HFF-Myc (cell line): Measurements from ENCODE around the gene C18orf63.
"Not testable (repeated sequence)": the region's sequence is repeated elsewhere in the genome, so short reads cannot be mapped to it uniquely, and the experiment has no call there.

Experiments
- DNase-seq: peaks from one replicate; pipeline ENCODE4 v3.0.0-alpha.2; 2011; ENCODE audit warnings: low read depth; ENCODE audit errors: extremely low read depth
- H3K4me3 ChIP-seq: replicated peaks from 2 replicates; pipeline ENCODE4 v1.5.1; 2011; ENCODE audit warnings: low read depth, mild to moderate bottlenecking, control low read depth, low read length
- CTCF ChIP-seq: IDR thresholded peaks from 2 replicates; pipeline ENCODE4 v1.5.1; 2012; ENCODE audit warnings: mild to moderate bottlenecking, low read depth, low read length, control low read depth; ENCODE audit errors: missing control alignments

C18orf63 gene

GRCh38 chr18:74290794-74291471, 24.7 kb upstream of the C18orf63 start:
- peak overlapping the region; percentile 94 for H3K4me3 ChIP-seq
- TF ChIP-seq CTCF: no peak
- DNase-seq: no peak

- no peak for DNase-seq
- peak overlapping the region; percentile 94 for H3K4me3 ChIP-seq
- TF ChIP-seq CTCF: no peak
Observed at GRCh38 chr18:74291472-74291770, 24.2 kb upstream of the C18orf63 start.

GRCh38 chr18:74291771-74292540, 23.7 kb upstream of the C18orf63 start, which contains the start of gene CYB5A:
TSS of gene CYB5A (minus strand) at chr18:74291963. CDS start at chr18:74291875, 88 bp downstream.
- peak; percentile 83 for DNase-seq
- H3K4me3 ChIP-seq: peak within 1 kb of the TSS; percentile 94
- TF ChIP-seq CTCF: no peak

- no peak for TF ChIP-seq CTCF
- peak overlapping the region; percentile 94 for H3K4me3 ChIP-seq
- no peak for DNase-seq
Observed at GRCh38 chr18:74292541-74292858, 23.1 kb upstream of the C18orf63 start.

- H3K4me3 ChIP-seq: not testable (repeated sequence)
Observed at GRCh38 chr18:74292982-74293381, 22.7 kb upstream of the C18orf63 start.

GRCh38 chr18:74294526-74294925, 21.1 kb upstream of the C18orf63 start:
- no peak overlapping the region for H3K4me3 ChIP-seq
- DNase-seq: no peak
- TF ChIP-seq CTCF: no peak

More at GRCh38 chr18:74292982-74293381, 22.7 kb upstream of the C18orf63 start:
- DNase-seq: not testable (repeated sequence)

- H3K4me3 ChIP-seq: no peak overlapping the region
- no peak for DNase-seq
- TF ChIP-seq CTCF: no peak
Observed at GRCh38 chr18:74299162-74299561, 16.5 kb upstream of the C18orf63 start.
